ENCODE results near the gene EFHC1. TPM values are rescaled to one million over a fixed set of nuclear protein-coding genes. Genes with fewer than 3 reads are reported as not detected.

Gene EFHC1
- total RNA-seq, 1 experiment from 2014 or later, result 13.2 TPM

- no peak overlapping the region for H2BK120ac ChIP-seq (ENCODE audit: low read depth, low read length, poor library complexity, severe bottlenecking)
- no peak overlapping the region for H2BK15ac ChIP-seq (ENCODE audit: low read depth, low read length)
- H3K27me3 ChIP-seq (ENCODE audit: insufficient read depth, low read length), result no peaks in the 10 kb centered on the region
- Mint-ChIP-seq H3K4me1 (peaks cover under 1 to 2% of the 10 kb centered on the region in 2 experiments; a peak in 2 of 4 replicates), H3K36me3 (ENCODE audit: insufficient read depth in 1 of 3, low read depth in 3 of 3) (peaks cover 6 to 17% (median 7%) of the 10 kb centered on the region in 3 experiments), H3K9me3 (peaks cover 2 to 6% of the 10 kb centered on the region in 2 experiments; a peak in 2 of 5 replicates), H3K27ac (no peak overlapping the region), H3K4me3 (no peak overlapping the region), H3K27me3 (ENCODE audit: low read depth) (no peaks in the 10 kb centered on the region; the same call in 1 of the 2 replicates)
- no peak overlapping the region for H2AFZ ChIP-seq (ENCODE audit: low read length)
- no peaks in the 10 kb centered on the region for H4K20me1 ChIP-seq (ENCODE audit: control insufficient read depth, insufficient read depth, insufficient read length)
- no peak overlapping the region for H4K5ac ChIP-seq (ENCODE audit: insufficient read length, low read depth, low read length)
- H3K79me2 ChIP-seq (ENCODE audit: insufficient read depth, low read length), result no peaks in the 10 kb centered on the region
- no peak overlapping the region for H3K18ac ChIP-seq (ENCODE audit: insufficient read length, low read depth, low read length)
- TF ChIP-seq CTCF (conservative IDR thresholded peaks at IDR 0.05), result no peak
- H3K9ac ChIP-seq (ENCODE audit: extremely low read depth, insufficient read length, low read length), result no peak overlapping the region
- H3K56ac ChIP-seq (ENCODE audit: insufficient read length, low read depth, low read length), result no peak overlapping the region
- H2BK12ac ChIP-seq (ENCODE audit: insufficient read length, low read depth, low read length), result no peak overlapping the region
- H3K23me2 ChIP-seq (ENCODE audit: insufficient read length, low read depth, low read length, poor library complexity, severe bottlenecking), result no peaks in the 10 kb centered on the region
- no peak overlapping the region for H3T11ph ChIP-seq (ENCODE audit: low read length)
- no peak overlapping the region for H2AK5ac ChIP-seq (ENCODE audit: insufficient read length, low read length)
- H3K79me1 ChIP-seq (ENCODE audit: insufficient read depth, low read depth, low read length, poor library complexity, severe bottlenecking), result no peaks in the 10 kb centered on the region
- H4K8ac ChIP-seq (replicated peaks; ENCODE audit: insufficient read length, low read depth, low read length), result no peak overlapping the region
- DNase-seq, result no peak
- no peak overlapping the region for H3K14ac ChIP-seq (ENCODE audit: insufficient read depth, low read length)
- no peaks in the 10 kb centered on the region for H3K4me1 ChIP-seq (ENCODE audit: insufficient read depth, low read length)
- no peak overlapping the region for H2BK20ac ChIP-seq (ENCODE audit: low read depth, low read length, poor library complexity, severe bottlenecking)
- H2BK5ac ChIP-seq (ENCODE audit: insufficient read length, low read length), result no peak overlapping the region
- no peak overlapping the region for H3K27ac ChIP-seq (ENCODE audit: insufficient read length, low read depth, low read length)
- no CpG with 5 or more reads among the region's 2 CpGs for WGBS (ENCODE audit: extremely low coverage, insufficient read length, low lambda C conversion rate)
- H3K9me3 ChIP-seq (ENCODE audit: control insufficient read depth, low read depth, low read length), result no peaks in the 10 kb centered on the region
- no peak overlapping the region for H4K91ac ChIP-seq (ENCODE audit: insufficient read length, low read depth, low read length)
- no peak overlapping the region for H3K4ac ChIP-seq (ENCODE audit: low read depth, low read length)
- no peak overlapping the region for H3K23ac ChIP-seq (ENCODE audit: insufficient read length, low read depth, low read length)
- H3K4me2 ChIP-seq (ENCODE audit: insufficient read depth, insufficient read length, low read length), result no peak overlapping the region
Observed at GRCh38 chr6:52371656-52372191, 48.4 kb upstream of the EFHC1 start.

Measured in H9 (cell line).